ACC112 (cell line): ENCODE data around the gene TAOK3.
A peak's percentile ranks its signal among the peaks of the same experiment; 100 is the strongest.

ENCODE experiments used
- H2AFZ ChIP-seq: fragments of 200-600 bp; sonication (generic); one replicate; pipeline ENCODE4 v1.6.0; 2017; ENCODE audit warnings: antibody characterized with exemption, low read length; ENCODE audit not compliant: unreplicated experiment
- H3K27ac ChIP-seq: fragments of 200-600 bp; sonication (generic); 2 replicates; pipeline ENCODE4 v1.5.1; 2014; ENCODE audit warnings: low read depth, mild to moderate bottlenecking, antibody characterized with exemption, low read length, moderate library complexity
- H3K27me3 ChIP-seq: fragments of 200-600 bp; sonication (generic); 2 replicates; pipeline ENCODE4 v1.6.1; 2014; ENCODE audit warnings: mild to moderate bottlenecking, antibody characterized with exemption, low read length, moderate library complexity, mixed read lengths; ENCODE audit not compliant: insufficient read depth
- H3K36me3 ChIP-seq: fragments of 200-600 bp; sonication (generic); 2 replicates; pipeline ENCODE4 v1.6.1; 2016; ENCODE audit warnings: mild to moderate bottlenecking, antibody characterized with exemption, low read length, moderate library complexity, mixed read lengths; ENCODE audit not compliant: insufficient read depth
- H3K4me1 ChIP-seq: fragments of 200-600 bp; sonication (generic); one replicate; pipeline ENCODE4 v1.6.1; 2016; ENCODE audit warnings: low read length, mixed read lengths; ENCODE audit not compliant: insufficient read depth, unreplicated experiment, control insufficient read depth
- H3K4me3 ChIP-seq: fragments of 200-600 bp; sonication (generic); 2 replicates; pipeline ENCODE4 v1.5.1; 2014; ENCODE audit warnings: mild to moderate bottlenecking, low read depth, low read length
- H3K79me2 ChIP-seq: fragments of 200-600 bp; sonication (generic); one replicate; pipeline ENCODE4 v1.6.0; 2016; ENCODE audit warnings: low read length; ENCODE audit not compliant: control insufficient read depth, unreplicated experiment, insufficient read depth

TAOK3 gene

GRCh38 chr12:118122264-118122663 lies 250.4 kb downstream of the TAOK3 start:
- Histone ChIP-seq H2AFZ (no peak overlapping the region), H3K79me2 (peaks cover 2% of the 10 kb centered on the region), H3K27ac (no peak overlapping the region), H3K4me1 (peaks cover 5% of the 10 kb centered on the region), H3K27me3 (no peaks in the 10 kb centered on the region), H3K36me3 (no peaks in the 10 kb centered on the region), H3K4me3 (no peak overlapping the region)

- Histone ChIP-seq H3K36me3 (no peaks in the 10 kb centered on the region), H3K4me3 (no peak overlapping the region), H3K27ac (peak overlapping the region; percentile 69; the same call in 1 of the 2 replicates), H3K4me1 (peaks cover 9% of the 10 kb centered on the region), H3K27me3 (no peaks in the 10 kb centered on the region), H2AFZ (peak overlapping the region; percentile 59), H3K79me2 (no peaks in the 10 kb centered on the region)
These were observed 251.9 kb downstream of the TAOK3 start for GRCh38 chr12:118120579-118121363.

- no peak overlapping the region for H3K4me3 ChIP-seq
- no peaks in the 10 kb centered on the region for H3K36me3 ChIP-seq
These were observed 253.2 kb downstream of the TAOK3 start for GRCh38 chr12:118119449-118119879.

DNA sequence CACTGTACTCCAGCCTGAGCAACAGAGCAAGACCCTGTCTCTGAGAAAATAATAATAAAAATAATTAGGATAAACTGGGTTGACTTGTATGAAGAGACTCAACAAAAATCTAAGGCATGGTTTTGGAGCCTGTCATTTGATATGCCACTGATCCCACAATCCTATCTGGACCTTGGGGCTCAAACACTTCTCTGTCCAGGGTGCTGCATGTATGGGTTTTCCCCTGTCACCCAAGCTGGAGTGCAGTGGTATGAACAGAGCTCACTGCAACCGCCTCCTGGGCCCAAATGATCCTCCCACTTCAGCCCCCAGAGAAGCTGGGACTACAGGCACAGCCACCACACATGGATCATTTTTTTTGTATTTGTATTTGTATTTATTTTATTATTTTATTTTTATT lies 263.6 kb downstream of the TAOK3 start:
- Histone ChIP-seq H2AFZ (no peak overlapping the region), H3K79me2 (no peaks in the 10 kb centered on the region), H3K4me1 (no peaks in the 10 kb centered on the region), H3K27me3 (no peaks in the 10 kb centered on the region), H3K36me3 (no peaks in the 10 kb centered on the region), H3K4me3 (no peak overlapping the region), H3K27ac (no peak overlapping the region)

More at GRCh38 chr12:118119449-118119879, 253.2 kb downstream of the TAOK3 start:
- Histone ChIP-seq H3K27me3 (no peaks in the 10 kb centered on the region), H3K4me1 (peaks cover 9% of the 10 kb centered on the region), H3K27ac (no peak overlapping the region), H3K79me2 (no peaks in the 10 kb centered on the region), H2AFZ (no peak overlapping the region)

GRCh38 chr12:118107694-118108093 lies 265.0 kb downstream of the TAOK3 start:
- Histone ChIP-seq H3K36me3 (no peaks in the 10 kb centered on the region), H2AFZ (no peak overlapping the region), H3K27me3 (no peaks in the 10 kb centered on the region), H3K79me2 (no peaks in the 10 kb centered on the region), H3K4me1 (no peaks in the 10 kb centered on the region), H3K27ac (no peak overlapping the region), H3K4me3 (no peak overlapping the region)

GRCh38 chr12:118107011-118107410 lies 265.7 kb downstream of the TAOK3 start:
- Histone ChIP-seq H2AFZ (no peak overlapping the region), H3K27ac (no peak overlapping the region), H3K27me3 (no peaks in the 10 kb centered on the region), H3K36me3 (no peaks in the 10 kb centered on the region), H3K4me1 (peaks cover 6% of the 10 kb centered on the region), H3K4me3 (no peak overlapping the region), H3K79me2 (no peaks in the 10 kb centered on the region)

- Histone ChIP-seq H3K27ac (no peak within 1 kb of the TSS), H2AFZ (peak within 1 kb of the TSS; percentile 83), H3K4me1 (peaks cover 7% of the 10 kb centered on the region), H3K79me2 (no peaks in the 10 kb centered on the region), H3K4me3 (peak within 1 kb of the TSS; percentile 94), H3K27me3 (no peaks in the 10 kb centered on the region), H3K36me3 (no peaks in the 10 kb centered on the region)
These were observed 268.9 kb downstream of the TAOK3 start, which contains the start of gene VSIG10 for GRCh38 chr12:118103601-118104382. Gene VSIG10, minus strand, starts transcription at chr12:118104011. Its CDS starts 340 bp downstream, at chr12:118103671.

DNA sequence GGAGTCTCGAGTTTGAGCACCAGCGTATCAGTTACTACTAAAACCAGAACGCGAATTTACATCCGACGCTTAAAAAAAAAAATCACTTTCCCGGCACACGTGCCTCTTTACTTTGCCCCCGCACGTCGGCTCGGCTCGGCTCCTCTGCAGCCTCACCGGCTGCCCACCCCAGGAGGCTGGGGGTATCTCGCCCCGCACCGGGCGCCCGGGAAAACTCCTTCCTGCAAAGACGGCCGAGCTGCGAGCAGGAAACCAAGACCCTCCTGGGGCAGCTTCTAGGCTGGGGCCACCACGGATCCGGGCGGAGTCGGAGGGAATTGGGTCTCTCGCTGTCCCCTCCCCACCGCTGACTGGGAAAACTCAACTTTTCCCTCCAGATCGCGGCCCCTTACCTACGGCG lies 269.5 kb downstream of the TAOK3 start:
- Histone ChIP-seq H3K79me2 (no peaks in the 10 kb centered on the region), H3K36me3 (no peaks in the 10 kb centered on the region), H2AFZ (peak overlapping the region; percentile 83), H3K4me1 (peaks cover 10% of the 10 kb centered on the region), H3K4me3 (peak overlapping the region; percentile 94), H3K27ac (no peak overlapping the region), H3K27me3 (no peaks in the 10 kb centered on the region)

DNA sequence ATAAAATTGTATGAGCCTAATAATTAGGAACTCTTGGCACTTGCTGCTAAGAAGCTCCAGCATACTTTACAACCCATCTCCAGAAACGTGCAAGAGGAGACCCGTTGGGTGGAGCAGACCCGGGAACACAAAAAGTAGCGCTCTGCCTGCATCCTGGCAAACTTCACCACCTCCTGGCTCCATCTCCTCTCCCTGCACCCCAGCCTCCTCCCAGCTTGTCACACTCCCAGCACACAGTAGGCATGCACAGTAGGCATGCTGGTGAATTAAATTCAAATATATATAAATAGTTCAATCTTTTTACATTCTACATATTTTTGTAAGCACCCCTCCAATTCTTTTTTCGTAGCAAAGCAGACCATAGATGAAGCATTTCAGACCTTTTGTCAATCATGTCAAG lies 270.1 kb downstream of the TAOK3 start:
- H2AFZ ChIP-seq = no peak overlapping the region
- no peak overlapping the region for H3K27ac ChIP-seq
- no peaks in the 10 kb centered on the region for H3K36me3 ChIP-seq
- no peaks in the 10 kb centered on the region for H3K27me3 ChIP-seq
- peaks cover 10% of the 10 kb centered on the region for H3K4me1 ChIP-seq
- peak overlapping the region; percentile 94 for H3K4me3 ChIP-seq
- H3K79me2 ChIP-seq = no peaks in the 10 kb centered on the region

DNA sequence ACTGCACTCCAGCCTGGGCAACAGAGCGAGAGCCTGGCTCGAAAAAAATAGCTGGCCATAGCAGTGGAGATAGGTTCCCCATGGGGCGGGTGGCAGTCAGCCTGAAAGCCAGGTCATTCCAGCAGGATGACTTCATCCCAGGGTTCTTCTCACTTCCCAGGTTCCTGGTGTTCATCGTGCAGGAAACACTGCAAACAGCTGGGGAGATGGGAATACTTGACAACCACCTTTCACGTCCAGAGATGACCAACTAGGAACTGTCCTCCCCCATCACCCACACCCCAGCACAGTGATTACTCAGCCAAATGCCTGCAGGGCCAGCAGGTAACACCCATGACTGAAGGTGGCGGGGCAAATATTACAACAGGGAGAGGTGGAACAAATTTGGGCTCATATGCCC lies 270.6 kb downstream of the TAOK3 start:
- Histone ChIP-seq H3K27ac (no peak overlapping the region), H3K36me3 (no peaks in the 10 kb centered on the region), H3K4me1 (peaks cover 10% of the 10 kb centered on the region), H3K4me3 (peak overlapping the region; percentile 94; the same call in 1 of the 2 replicates), H3K27me3 (no peaks in the 10 kb centered on the region), H2AFZ (no peak overlapping the region), H3K79me2 (no peaks in the 10 kb centered on the region)
